CD4-positive, alpha-beta T cell (primary cell): ENCODE data around the gene SYCP2L. TPM values are rescaled to one million over a fixed set of nuclear protein-coding genes. Genes with fewer than 3 reads are reported as not detected.

Experiments
- ATAC-seq: fragments of 200-7000 bp; cut with Tn5 transposase; one replicate; pipeline ENCODE4 v1.10.0; 2022; ENCODE audit warnings: mild to moderate bottlenecking; ENCODE audit not compliant: poor library complexity
- CTCF ChIA-PET: fragments of 350-600 bp; sonication (Branson Sonifier 250); formaldehyde crosslinking; loops from one replicate; lab custom pipeline; 2021; ENCODE audit warnings: antibody characterized with exemption, inconsistent platforms; lab: Charles Lee
- POLR2A ChIA-PET: fragments of 350-600 bp; sonication (Branson Sonifier 250); formaldehyde crosslinking; loops from one replicate; lab custom pipeline; 2021; ENCODE audit warnings: antibody characterized with exemption, inconsistent platforms; lab: Charles Lee
- DNase-seq, 14 experiments: peaks; one replicate each; pipeline ENCODE4 v3.0.0-alpha.2; 2013 to 2020; ENCODE audit warnings: mixed read lengths in 2 of 14
- H3K27ac ChIP-seq, 2 donors: one replicate each; pipeline versions ENCODE4 v1.5.1 to v1.7.0; 2013; ENCODE audit warnings: low read length in 2 of 2, low read depth in 1 of 2, mild to moderate bottlenecking in 1 of 2
- H3K27me3 ChIP-seq, 2 experiments: 1 replicate in 1 of 2; 2 replicates in 1 of 2; pipeline versions ENCODE4 v1.6.1 to v1.7.0; 2013; ENCODE audit warnings: low read length in 2 of 2, control low read depth in 1 of 2, mild to moderate bottlenecking in 1 of 2, moderate library complexity in 1 of 2; ENCODE audit not compliant: insufficient read depth in 2 of 2, control insufficient read depth in 1 of 2
- H3K36me3 ChIP-seq: one replicate; pipeline ENCODE4 v1.6.1; 2013; ENCODE audit warnings: low read length, control low read depth; ENCODE audit not compliant: insufficient read depth
- H3K4me1 ChIP-seq: one replicate; pipeline ENCODE4 v1.6.1; 2013; ENCODE audit warnings: low read length, control low read depth; ENCODE audit not compliant: insufficient read depth
- H3K4me3 ChIP-seq: one replicate; pipeline ENCODE4 v1.5.1; 2013; ENCODE audit warnings: mild to moderate bottlenecking, low read length, moderate library complexity
- H3K9me3 ChIP-seq, 2 experiments: 1 replicate in 1 of 2; 2 replicates in 1 of 2; pipeline versions ENCODE4 v1.6.1 to v1.7.0; 2013; ENCODE audit warnings: low read length in 2 of 2, mild to moderate bottlenecking in 2 of 2, control low read depth in 1 of 2, moderate library complexity in 1 of 2; ENCODE audit not compliant: control insufficient read depth in 1 of 2, insufficient read depth in 1 of 2
- H3K27ac Mint-ChIP-seq: one replicate; pipeline ENCODE4 v1.8.0; 2020; ENCODE audit warnings: mixed read lengths
- H3K27me3 Mint-ChIP-seq: one replicate; pipeline ENCODE4 v1.8.0; 2021; ENCODE audit warnings: mixed read lengths
- H3K36me3 Mint-ChIP-seq: one replicate; pipeline ENCODE4 v1.8.0; 2021; ENCODE audit warnings: low read depth, mixed read lengths
- H3K4me1 Mint-ChIP-seq: one replicate; pipeline ENCODE4 v1.8.0; 2021; ENCODE audit warnings: low read depth, mixed read lengths
- H3K4me3 Mint-ChIP-seq: one replicate; pipeline ENCODE4 v1.8.0; 2020; ENCODE audit warnings: mild to moderate bottlenecking, mixed read lengths
- H3K9me3 Mint-ChIP-seq: one replicate; pipeline ENCODE4 v1.8.0; 2020; ENCODE audit warnings: mixed read lengths
- intact Hi-C, 2 experiments: fragments of 100-400 bp; cut with DNase I in 1 of 2; cut with micrococcal nuclease in 1 of 2; formaldehyde crosslinking; loops; one replicate each; pipeline versions ENCODE4 v1.15.1 to v1.9.0; 2023 to 2025; cut with DNase I, micrococcal nuclease
- total RNA-seq, 174 experiments: library from RNA in 2 of 174; stranded (reverse) in 2 of 174; gene quantifications; one replicate each; pipeline ENCODE4 v1.2.3 and lab custom pipeline; 2021 to 2026
- TF ChIP-seq, protein P1 (sequence below): fragments of 200-600 bp; IDR thresholded peaks from one replicate; pipeline ENCODE4 v1.8.0; 2022; ENCODE audit warnings: antibody characterized with exemption, mild to moderate bottlenecking

Gene SYCP2L
- total RNA-seq, 2 experiments from 2014 or later, result 0.36 TPM; not detected in 1

DNA sequence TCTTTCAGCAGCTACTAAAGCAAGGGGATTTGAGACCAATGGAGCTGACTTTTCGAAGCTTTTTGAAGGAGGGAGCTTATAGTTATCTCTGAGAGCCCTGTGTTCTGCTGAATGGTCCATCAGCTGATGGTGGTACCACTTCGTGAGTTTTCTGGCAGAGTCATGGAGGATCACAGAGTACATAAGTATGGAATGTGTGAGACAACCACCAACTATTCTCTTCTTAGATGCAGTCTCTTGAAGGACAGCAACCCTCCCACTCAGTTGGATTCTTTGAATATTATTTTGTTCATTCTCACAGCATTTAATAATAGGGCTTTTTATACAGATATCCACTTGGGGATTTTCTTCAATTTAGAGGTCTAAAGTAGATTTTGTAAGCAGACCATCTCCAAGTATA is 81.9 kb downstream of the SYCP2L start:
- peaks cover 12% of the 10 kb centered on the region for H3K9me3 Mint-ChIP-seq
- CTCF ChIA-PET, result no interaction called here

DNA sequence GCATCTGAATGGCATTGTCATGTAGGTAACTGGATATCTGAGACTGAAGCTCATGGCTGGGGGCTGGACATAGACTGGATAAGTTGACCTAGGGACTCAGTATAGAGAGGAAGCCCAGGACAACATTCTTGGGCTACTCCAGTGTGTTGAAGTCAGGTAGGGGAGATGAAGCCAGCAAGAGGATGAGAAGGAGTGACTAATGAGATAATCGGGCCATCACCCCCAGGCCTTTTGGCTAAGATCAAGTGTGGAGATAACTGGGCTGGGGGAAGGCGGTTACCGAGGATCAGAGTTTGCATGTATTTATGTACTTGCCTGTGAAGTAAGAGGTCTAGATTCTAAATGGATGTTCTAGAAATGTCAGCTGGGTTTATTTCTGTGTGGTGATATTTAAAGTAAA is 83.9 kb downstream of the SYCP2L start:
- intact Hi-C loops, result no loop called here
- peaks cover 0 to 4% of the 10 kb centered on the region in 2 experiments for H3K27me3 ChIP-seq
- peaks cover 3 to 14% of the 10 kb centered on the region in 2 experiments for H3K9me3 ChIP-seq
- Mint-ChIP-seq H3K4me1 (no peaks in the 10 kb centered on the region), H3K9me3 (peaks cover 10% of the 10 kb centered on the region), H3K4me3 (no peak overlapping the region), H3K36me3 (no peaks in the 10 kb centered on the region), H3K27ac (no peak overlapping the region), H3K27me3 (peaks cover 13% of the 10 kb centered on the region)
- H3K4me1 ChIP-seq, result no peaks in the 10 kb centered on the region
- ChIA-PET POLR2A (no interaction called here), CTCF (no interaction called here)
- no peak for ATAC-seq
- H3K27ac ChIP-seq, result no peak overlapping the region
- TF ChIP-seq, protein P1, sequence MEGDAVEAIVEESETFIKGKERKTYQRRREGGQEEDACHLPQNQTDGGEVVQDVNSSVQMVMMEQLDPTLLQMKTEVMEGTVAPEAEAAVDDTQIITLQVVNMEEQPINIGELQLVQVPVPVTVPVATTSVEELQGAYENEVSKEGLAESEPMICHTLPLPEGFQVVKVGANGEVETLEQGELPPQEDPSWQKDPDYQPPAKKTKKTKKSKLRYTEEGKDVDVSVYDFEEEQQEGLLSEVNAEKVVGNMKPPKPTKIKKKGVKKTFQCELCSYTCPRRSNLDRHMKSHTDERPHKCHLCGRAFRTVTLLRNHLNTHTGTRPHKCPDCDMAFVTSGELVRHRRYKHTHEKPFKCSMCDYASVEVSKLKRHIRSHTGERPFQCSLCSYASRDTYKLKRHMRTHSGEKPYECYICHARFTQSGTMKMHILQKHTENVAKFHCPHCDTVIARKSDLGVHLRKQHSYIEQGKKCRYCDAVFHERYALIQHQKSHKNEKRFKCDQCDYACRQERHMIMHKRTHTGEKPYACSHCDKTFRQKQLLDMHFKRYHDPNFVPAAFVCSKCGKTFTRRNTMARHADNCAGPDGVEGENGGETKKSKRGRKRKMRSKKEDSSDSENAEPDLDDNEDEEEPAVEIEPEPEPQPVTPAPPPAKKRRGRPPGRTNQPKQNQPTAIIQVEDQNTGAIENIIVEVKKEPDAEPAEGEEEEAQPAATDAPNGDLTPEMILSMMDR, result no peak
- no peak overlapping the region for H3K4me3 ChIP-seq
- H3K36me3 ChIP-seq, result no peaks in the 10 kb centered on the region
- DNase-seq, result no peak

More for the DNA sequence above, 81.9 kb downstream of the SYCP2L start:
- Histone ChIP-seq H3K36me3 (no peaks in the 10 kb centered on the region), H3K27ac (no peak overlapping the region), H3K4me3 (no peak overlapping the region), H3K4me1 (no peaks in the 10 kb centered on the region), H3K27me3 (peaks cover 0 to 4% of the 10 kb centered on the region in 2 experiments), H3K9me3 (peaks cover 5 to 14% of the 10 kb centered on the region in 2 experiments)
- intact Hi-C loops, result no loop called here
- no peak overlapping the region for H3K4me3 Mint-ChIP-seq
- TF ChIP-seq, protein P1, result no peak
- H3K36me3 Mint-ChIP-seq, result no peaks in the 10 kb centered on the region
- peaks cover 17% of the 10 kb centered on the region for H3K27me3 Mint-ChIP-seq
- DNase-seq (no peak), ATAC-seq (no peak)
- no peak overlapping the region for H3K27ac Mint-ChIP-seq
- H3K4me1 Mint-ChIP-seq, result no peaks in the 10 kb centered on the region
- POLR2A ChIA-PET, result no interaction called here

GRCh38 chr6:10972196-10972595 is 85.3 kb downstream of the SYCP2L start:
- Mint-ChIP-seq H3K9me3 (peaks cover 5% of the 10 kb centered on the region), H3K4me1 (no peaks in the 10 kb centered on the region), H3K27ac (no peak overlapping the region), H3K27me3 (peaks cover 13% of the 10 kb centered on the region), H3K36me3 (no peaks in the 10 kb centered on the region), H3K4me3 (no peak overlapping the region)
- H3K36me3 ChIP-seq, result no peaks in the 10 kb centered on the region
- no peaks in the 10 kb centered on the region for H3K4me1 ChIP-seq
- H3K4me3 ChIP-seq, result no peak overlapping the region
- intact Hi-C loops, result no loop called here
- ChIA-PET CTCF (no interaction called here), POLR2A (no interaction called here)
- no peak for ATAC-seq
- H3K9me3 ChIP-seq, result peaks cover 0 to 6% of the 10 kb centered on the region in 2 experiments
- no peak for DNase-seq
- no peak overlapping the region for H3K27ac ChIP-seq
- TF ChIP-seq, protein P1, result no peak
- peaks cover 0 to 4% of the 10 kb centered on the region in 2 experiments for H3K27me3 ChIP-seq
